Chondrocyte (in vitro differentiated cells): Measurements from ENCODE around the gene MC5R. TPM values are rescaled to one million over a fixed set of nuclear protein-coding genes. Genes with fewer than 3 reads are reported as not detected.
"Not testable (repeated sequence)": the region's sequence is repeated elsewhere in the genome, so short reads cannot be mapped to it uniquely, and the experiment has no call there.

Experiments
- DNase-seq: peaks from one replicate; pipeline ENCODE4 v3.0.0; 2021; ENCODE audit warnings: mixed read lengths, low spot score
- H3K27ac Mint-ChIP-seq: one replicate; pipeline ENCODE4 v1.8.0; 2021; ENCODE audit warnings: mild to moderate bottlenecking, moderate library complexity, mixed read lengths; ENCODE audit not compliant: unreplicated experiment
- H3K27me3 Mint-ChIP-seq: 2 replicates; pipeline ENCODE4 v1.8.0; 2021; ENCODE audit warnings: low read depth, mixed read lengths
- H3K36me3 Mint-ChIP-seq: 2 replicates; pipeline ENCODE4 v1.8.0; 2021; ENCODE audit warnings: low read depth, mixed read lengths
- H3K4me1 Mint-ChIP-seq: 2 replicates; pipeline ENCODE4 v1.8.0; 2021; ENCODE audit warnings: low read depth, mild to moderate bottlenecking, mixed read lengths
- H3K4me3 Mint-ChIP-seq: one replicate; pipeline ENCODE4 v1.8.0; 2021; ENCODE audit warnings: mild to moderate bottlenecking, moderate library complexity, mixed read lengths; ENCODE audit not compliant: unreplicated experiment
- H3K9me3 Mint-ChIP-seq: 2 replicates; pipeline ENCODE4 v1.8.0; 2021; ENCODE audit warnings: low read depth, mixed read lengths
- total RNA-seq: library from RNA; stranded (reverse); gene quantifications from 3 replicates; pipeline ENCODE4 v1.2.1, GENCODE V29; 2021
- TF ChIP-seq, protein P1 (sequence below): fragments of 200-600 bp; sonication (generic); IDR thresholded peaks from 2 replicates; pipeline ENCODE4 v1.5.0; 2021; ENCODE audit warnings: antibody characterized with exemption, mild to moderate bottlenecking, moderate library complexity

Gene MC5R
- total RNA-seq, 1 donor from 2014 or later, result not detected

DNA sequence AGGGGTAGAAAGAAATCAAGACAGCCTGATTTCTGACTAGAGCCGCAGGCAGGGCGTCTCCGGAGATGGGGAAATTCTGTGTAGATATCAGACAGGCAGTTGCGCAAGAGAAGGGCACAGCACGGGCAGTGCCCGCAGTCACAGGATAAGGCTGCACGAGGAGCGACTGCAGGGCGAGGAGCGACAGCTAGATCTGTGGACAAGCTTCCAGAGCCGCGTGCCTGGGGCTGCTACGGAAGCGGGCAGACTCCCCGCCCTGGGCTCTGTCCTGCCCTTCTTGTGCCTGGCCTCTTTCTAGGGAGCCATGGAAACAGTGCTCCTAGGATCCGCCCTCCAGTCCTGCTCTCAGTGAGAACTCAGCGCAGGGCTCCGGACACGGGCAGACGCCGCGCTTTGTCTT is 12.6 kb downstream of the MC5R start:
- no peak for DNase-seq
- Mint-ChIP-seq H3K4me3 (no peak overlapping the region), H3K9me3 (peaks cover 5% of the 10 kb centered on the region), H3K27ac (no peak overlapping the region), H3K27me3 (peaks cover 4% of the 10 kb centered on the region), H3K4me1 (no peaks in the 10 kb centered on the region), H3K36me3 (no peaks in the 10 kb centered on the region)
- TF ChIP-seq, protein P1, sequence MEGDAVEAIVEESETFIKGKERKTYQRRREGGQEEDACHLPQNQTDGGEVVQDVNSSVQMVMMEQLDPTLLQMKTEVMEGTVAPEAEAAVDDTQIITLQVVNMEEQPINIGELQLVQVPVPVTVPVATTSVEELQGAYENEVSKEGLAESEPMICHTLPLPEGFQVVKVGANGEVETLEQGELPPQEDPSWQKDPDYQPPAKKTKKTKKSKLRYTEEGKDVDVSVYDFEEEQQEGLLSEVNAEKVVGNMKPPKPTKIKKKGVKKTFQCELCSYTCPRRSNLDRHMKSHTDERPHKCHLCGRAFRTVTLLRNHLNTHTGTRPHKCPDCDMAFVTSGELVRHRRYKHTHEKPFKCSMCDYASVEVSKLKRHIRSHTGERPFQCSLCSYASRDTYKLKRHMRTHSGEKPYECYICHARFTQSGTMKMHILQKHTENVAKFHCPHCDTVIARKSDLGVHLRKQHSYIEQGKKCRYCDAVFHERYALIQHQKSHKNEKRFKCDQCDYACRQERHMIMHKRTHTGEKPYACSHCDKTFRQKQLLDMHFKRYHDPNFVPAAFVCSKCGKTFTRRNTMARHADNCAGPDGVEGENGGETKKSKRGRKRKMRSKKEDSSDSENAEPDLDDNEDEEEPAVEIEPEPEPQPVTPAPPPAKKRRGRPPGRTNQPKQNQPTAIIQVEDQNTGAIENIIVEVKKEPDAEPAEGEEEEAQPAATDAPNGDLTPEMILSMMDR, result no peak

DNA sequence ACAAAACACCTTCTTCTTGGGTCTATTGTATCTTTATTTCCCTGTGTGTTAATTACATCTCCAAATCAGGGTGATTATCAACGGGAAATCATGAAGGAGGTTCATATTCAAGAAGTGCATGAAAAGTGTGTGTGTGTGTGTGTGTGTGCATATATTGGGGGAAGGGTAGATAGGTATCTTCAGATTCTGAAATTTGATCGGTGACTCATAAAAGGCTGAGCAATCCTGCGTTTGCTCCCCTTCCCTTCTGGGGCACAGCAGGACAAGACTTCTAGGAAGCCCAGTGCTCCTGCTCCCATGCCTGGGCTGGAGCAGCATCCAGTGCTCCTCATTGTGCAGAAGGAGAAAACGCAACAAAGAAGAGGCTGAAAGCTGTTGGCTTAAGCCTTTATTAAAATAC is 25.8 kb downstream of the MC5R start:
- H3K4me3 Mint-ChIP-seq, result no peak overlapping the region
- no peak overlapping the region for H3K27ac Mint-ChIP-seq
- no peaks in the 10 kb centered on the region for H3K36me3 Mint-ChIP-seq
- TF ChIP-seq, protein P1, result no peak
- no peaks in the 10 kb centered on the region for H3K27me3 Mint-ChIP-seq
- peaks cover 52% of the 10 kb centered on the region for H3K9me3 Mint-ChIP-seq
- no peak for DNase-seq
- no peaks in the 10 kb centered on the region for H3K4me1 Mint-ChIP-seq

DNA sequence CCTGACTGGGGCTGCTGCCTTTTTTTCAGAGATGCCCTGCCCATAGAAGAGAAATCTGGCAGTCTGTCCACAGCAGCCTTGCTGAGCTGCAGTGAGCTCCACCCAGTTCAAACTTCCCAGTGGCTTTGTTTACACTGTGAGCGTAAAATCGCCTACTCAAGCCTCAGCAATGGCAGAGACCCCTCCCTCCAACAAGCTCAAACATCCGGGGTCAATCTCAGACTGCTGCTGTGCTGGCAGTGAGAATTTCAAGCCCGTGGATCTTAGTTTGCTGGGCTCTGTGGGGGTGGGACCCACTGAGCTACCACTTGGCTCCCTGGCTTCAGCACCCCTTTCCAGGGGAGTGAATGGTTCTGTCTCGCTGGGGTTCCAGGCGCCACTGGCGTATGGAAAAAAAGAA is 38.9 kb downstream of the MC5R start:
- H3K4me3 Mint-ChIP-seq, DNase-seq, H3K36me3 Mint-ChIP-seq, H3K27me3 Mint-ChIP-seq, H3K4me1 Mint-ChIP-seq, H3K27ac Mint-ChIP-seq: not testable (repeated sequence)
- H3K9me3 Mint-ChIP-seq, result peaks cover 38% of the 10 kb centered on the region

DNA sequence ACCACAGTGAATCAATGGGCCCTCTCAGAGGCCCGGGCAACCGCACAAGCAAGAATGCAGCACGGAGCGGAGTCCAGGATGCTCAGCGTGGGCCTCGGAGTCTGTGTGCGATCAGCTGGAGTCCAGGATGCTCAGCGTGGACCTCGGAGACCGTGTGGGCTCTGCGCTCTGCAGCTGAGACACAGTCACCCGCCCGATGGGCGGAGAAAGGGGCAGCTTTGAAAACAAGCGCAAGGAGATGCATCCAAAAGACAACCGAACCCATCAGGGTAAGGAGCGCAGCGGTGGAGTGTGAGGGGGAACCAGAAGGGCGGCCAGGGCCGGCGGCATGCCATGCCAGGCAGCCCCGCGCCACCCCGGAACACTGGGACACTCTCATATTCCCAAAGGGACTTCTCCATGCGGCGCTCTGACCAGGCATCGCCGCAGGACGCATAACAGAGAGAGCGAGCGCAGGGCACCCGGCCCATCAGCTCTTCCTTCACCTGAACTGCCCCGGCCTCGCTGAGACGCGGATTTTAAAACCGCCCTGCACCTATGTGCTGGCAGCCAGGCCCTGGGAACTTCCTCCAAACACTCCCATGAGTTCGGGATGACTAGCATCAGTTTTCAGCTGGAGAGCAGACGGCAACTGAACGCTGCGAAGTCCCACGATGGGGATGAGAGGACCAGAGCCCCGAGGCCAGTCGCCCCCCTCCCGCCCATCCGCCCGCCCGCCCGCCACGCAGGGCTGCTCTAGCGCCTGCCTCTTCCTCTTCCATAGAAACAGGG is 44.7 kb downstream of the MC5R start:
- Mint-ChIP-seq H3K27me3 (peaks cover 15% of the 10 kb centered on the region), H3K27ac (no peak overlapping the region), H3K4me3 (no peak overlapping the region), H3K9me3 (peaks cover 11% of the 10 kb centered on the region), H3K36me3 (no peaks in the 10 kb centered on the region), H3K4me1 (no peaks in the 10 kb centered on the region)
- DNase-seq, result no peak
- TF ChIP-seq, protein P1, result no peak

DNA sequence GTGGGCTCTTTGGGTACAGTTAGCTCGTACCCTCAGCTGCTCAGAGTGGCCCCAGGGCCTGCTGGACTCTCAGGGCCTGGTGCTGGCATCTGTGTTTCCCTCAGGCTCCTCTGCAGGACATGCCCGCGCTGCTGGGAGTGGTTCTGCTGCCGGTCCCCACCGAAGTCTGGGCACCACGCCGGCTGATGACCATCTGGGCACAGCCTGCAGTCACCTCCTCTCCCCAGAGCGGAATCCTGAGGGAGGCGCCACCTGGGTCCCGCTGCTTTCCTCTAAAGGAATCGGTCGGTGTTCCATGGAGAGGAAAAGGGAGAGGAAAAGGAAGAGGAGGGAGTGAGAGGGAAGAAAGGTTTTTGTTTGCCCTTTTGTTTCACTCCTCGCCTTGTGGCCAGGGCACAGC is 47.8 kb downstream of the MC5R start:
- Mint-ChIP-seq H3K9me3 (peaks cover 3% of the 10 kb centered on the region), H3K27me3 (peaks cover 15% of the 10 kb centered on the region), H3K4me3 (no peak overlapping the region), H3K36me3 (no peaks in the 10 kb centered on the region), H3K4me1 (no peaks in the 10 kb centered on the region), H3K27ac (no peak overlapping the region)
- no peak for DNase-seq
- TF ChIP-seq, protein P1, result no peak

DNA sequence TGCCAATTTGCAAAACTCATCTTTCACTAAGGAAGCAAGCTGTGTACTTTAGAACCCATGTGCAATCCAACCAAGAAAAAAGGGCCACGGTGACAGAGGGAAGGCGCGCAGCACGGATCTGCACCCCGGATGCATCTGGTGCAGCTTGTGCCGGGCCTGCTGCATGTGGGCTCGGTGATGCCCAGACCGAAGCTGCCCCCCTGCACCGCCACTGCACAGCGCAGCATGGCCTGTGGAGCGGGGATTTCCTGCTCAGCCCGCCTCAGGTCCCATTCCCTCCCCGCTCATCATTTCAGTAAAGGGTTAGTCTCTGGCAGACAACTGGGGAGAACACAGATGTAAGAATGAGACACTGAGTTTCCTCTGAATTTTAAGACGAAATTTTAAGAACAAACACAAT is 48.4 kb downstream of the MC5R start:
- no peak overlapping the region for H3K27ac Mint-ChIP-seq
- TF ChIP-seq, protein P1, result no peak
- H3K4me3 Mint-ChIP-seq, result no peak overlapping the region
- H3K27me3 Mint-ChIP-seq, result peaks cover 15% of the 10 kb centered on the region
- H3K36me3 Mint-ChIP-seq, result no peaks in the 10 kb centered on the region
- H3K9me3 Mint-ChIP-seq, result no peaks in the 10 kb centered on the region
- H3K4me1 Mint-ChIP-seq, result no peaks in the 10 kb centered on the region
- no peak for DNase-seq
